NCI-H1105 (cell line): Measurements from ENCODE around the gene ARHGAP45.

Experiments
- DNase-seq: peaks from one replicate; lab custom pipeline; 2025; lab: John Stamatoyannopoulos, UW

ARHGAP45 gene

GRCh38 chr19:1054102-1055027, 12.6 kb upstream of the ARHGAP45 start:
- DNase-seq, result no peak

- DNase-seq, result no peak
Observed at GRCh38 chr19:1055028-1055425, 11.9 kb upstream of the ARHGAP45 start.

DNA sequence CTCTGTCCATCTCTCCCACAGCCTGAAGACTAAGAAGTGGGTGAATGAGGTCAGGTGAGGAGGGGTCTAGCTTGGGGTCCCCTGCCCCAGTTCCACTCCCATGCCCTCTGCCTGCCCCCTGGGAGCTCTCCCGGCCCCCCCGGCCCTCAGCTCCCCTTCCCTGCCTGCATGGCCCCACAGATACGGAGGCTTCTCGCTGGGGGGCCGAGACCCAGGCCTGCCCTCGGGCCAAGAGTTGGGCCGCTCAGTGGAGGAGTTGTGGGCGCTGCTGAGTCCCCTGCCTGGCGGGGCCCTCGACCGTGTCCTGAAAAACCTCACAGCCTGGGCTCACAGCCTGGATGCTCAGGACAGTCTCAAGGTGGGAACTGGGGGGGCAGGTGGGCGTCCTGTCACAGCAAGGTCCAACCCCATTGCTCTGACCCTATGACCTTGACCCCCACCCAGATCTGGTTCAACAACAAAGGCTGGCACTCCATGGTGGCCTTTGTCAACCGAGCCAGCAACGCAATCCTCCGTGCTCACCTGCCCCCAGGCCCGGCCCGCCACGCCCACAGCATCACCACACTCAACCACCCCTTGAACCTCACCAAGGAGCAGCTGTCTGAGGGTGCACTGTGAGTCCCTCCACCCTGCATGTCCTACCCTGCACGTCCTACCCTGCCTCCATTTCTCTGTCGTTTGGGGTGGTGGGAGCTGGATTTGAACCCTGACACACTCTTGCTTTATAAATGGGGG, 10.9 kb upstream of the ARHGAP45 start:
- DNase-seq, result no peak

GRCh38 chr19:1057176-1057855, 9.7 kb upstream of the ARHGAP45 start:
- DNase-seq, result no peak

DNA sequence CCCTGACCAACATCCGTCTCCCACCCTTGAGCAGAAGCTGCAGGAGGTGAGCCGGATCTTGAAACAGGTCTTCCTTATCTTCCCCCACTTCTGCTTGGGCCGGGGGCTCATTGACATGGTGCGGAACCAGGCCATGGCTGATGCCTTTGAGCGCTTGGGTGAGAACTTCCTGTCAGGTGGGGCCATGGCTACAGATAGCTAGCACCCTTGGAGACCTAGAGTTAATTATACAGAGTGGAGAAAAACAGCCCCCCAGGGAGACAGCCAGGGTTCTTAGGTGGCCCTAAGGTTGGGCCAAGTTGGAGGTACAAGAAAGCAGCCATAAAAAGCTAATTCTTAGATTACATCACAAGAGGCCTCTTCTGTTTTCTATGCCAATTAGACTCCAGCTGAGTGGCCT, 8.9 kb upstream of the ARHGAP45 start:
- DNase-seq, result no peak

DNA sequence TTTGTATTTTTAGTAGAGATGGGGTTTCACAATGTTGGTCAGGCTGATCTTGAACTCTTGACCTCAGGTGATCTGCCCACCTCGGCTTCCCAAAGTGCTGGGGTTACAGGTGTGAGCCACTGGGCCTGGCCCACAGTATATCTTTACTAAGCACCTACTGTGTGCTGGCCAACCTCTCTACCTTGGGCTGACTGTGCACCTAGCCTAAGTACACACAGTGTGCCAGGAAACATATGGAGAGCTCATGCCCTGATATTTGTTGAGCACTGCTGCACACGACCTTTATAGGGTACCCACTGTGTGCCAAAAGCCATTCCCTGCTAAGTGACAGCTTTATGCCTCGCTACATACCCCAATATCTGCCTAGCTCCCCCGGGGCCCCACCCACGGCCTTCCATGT, 6.3 kb upstream of the ARHGAP45 start:
- no peak for DNase-seq

GRCh38 chr19:1061987-1062386, 5.0 kb upstream of the ARHGAP45 start:
- DNase-seq, result no peak

GRCh38 chr19:1062387-1063029, 4.5 kb upstream of the ARHGAP45 start:
- DNase-seq, result no peak

DNA sequence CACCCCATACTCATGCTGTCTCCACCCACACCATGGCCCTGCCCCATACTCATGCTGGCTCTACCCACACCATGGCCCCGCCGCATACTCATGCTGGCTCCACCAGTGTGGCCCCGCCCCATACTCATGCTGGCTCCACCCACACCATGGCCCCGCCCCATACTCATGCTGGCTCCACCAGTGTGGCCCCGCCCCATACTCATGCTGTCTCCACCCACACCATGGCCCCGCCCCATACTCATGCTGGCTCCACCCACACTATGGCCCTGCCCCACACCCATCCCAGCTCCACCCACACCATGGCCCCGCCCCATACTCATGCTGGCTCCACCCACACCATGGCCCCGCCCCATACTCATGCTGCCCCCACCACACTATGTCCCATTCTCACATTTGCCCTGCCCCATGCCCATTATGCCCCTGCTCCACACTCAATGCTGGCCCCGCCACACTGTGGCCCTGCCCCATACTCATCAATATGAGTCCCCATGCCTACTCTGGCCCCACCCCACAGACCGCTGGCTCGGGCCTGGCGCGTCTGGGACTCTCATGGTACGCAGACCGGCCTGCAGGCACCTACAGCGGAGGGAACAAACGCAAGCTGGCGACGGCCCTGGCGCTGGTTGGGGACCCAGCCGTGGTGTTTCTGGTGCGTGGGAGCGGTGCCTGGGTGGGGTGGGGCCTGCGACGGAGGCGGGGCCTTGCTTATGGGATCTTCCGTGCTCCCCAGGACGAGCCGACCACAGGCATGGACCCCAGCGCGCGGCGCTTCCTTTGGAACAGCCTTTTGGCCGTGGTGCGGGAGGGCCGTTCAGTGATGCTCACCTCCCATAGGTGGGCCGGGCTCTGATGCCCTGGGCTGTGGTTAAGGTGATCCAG, 3.7 kb upstream of the ARHGAP45 start:
- DNase-seq, result no peak

DNA sequence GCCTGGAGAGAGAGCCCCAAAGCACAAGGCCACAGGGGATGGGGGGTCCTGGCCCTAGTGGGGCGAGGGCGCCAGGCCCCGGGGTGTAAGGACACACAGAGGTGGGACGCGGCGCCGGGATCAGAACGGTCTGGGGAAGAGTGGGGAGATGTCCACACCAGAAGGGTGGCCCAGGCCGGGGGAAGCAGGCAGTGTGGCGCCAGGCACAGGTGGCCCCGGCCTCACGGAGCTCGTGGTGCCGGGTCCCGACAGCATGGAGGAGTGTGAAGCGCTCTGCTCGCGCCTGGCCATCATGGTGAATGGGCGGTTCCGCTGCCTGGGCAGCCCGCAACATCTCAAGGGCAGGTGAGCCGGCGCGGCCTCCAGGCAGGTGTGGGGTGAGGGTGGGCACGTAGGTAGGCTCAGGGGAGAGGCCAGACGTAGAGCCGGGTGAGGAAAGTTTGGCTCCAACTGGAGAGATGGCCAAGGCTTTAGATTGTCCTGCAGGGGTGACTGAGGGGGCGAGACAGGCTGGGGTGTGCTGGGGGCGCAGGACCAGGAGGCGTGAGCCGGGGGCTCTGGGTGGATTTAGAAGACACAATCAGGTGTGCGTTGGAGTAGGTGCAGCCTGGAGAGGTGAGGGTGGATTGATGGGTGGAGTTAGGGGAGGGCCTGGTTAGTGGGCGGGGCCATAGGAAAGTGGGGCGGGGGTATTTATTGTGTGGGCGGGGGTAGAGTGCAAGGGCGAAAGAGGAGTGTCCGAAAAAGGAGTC, 2.9 kb upstream of the ARHGAP45 start:
- peak; percentile 39 for DNase-seq

DNA sequence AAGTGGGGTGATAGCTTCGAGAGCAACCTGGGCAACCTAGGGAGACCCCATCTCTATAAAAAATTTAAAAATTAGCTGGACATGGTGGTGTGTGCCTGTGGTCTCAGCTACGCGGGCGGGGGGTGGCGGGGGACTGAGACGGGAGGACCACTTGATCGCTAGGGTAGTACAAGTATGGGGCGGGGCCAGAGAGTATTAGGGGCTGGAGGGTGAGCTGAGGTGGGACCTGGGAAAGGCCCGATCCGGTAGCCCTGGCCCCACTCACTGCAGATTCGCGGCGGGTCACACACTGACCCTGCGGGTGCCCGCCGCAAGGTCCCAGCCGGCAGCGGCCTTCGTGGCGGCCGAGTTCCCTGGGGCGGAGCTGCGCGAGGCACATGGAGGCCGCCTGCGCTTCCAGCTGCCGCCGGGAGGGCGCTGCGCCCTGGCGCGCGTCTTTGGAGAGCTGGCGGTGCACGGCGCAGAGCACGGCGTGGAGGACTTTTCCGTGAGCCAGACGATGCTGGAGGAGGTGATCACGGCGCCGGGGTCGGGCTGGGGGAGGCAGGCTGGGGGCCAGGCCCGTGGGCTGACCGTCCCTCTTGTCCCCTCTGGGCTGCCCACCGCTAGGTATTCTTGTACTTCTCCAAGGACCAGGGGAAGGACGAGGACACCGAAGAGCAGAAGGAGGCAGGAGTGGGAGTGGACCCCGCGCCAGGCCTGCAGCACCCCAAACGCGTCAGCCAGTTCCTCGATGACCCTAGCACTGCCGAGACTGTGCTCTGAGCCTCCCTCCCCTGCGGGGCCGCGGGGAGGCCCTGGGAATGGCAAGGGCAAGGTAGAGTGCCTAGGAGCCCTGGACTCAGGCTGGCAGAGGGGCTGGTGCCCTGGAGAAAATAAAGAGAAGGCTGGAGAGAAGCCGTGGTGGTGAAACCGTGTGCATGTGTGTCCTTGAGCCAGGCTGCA, 2.0 kb upstream of the ARHGAP45 start:
- DNase-seq, result peak; percentile 42

DNA sequence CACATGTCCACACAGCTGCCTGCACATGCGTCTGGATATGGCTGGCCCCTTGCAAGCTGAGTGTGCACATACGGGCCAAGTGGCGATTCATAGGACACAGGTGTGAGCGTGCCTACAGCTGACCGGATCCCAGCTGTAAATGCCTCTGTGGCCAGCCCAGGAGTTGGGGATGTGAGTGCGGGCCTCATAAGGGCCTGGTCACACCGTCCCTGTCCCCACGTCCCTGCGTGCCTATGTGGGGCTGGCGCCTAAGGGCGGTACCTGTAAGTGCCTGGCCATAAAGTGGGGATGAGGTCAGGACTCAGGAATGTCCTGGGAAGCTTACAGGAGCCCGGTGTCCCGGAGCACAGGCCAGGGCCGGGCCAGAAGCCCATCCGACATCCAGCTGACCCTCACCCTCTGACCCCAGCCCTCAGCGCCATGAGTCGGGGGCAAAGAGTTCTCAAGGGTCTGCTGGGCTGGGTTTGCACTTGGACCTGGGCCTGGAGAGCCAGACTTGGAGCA, 1.3 kb upstream of the ARHGAP45 start:
- DNase-seq, result no peak

DNA sequence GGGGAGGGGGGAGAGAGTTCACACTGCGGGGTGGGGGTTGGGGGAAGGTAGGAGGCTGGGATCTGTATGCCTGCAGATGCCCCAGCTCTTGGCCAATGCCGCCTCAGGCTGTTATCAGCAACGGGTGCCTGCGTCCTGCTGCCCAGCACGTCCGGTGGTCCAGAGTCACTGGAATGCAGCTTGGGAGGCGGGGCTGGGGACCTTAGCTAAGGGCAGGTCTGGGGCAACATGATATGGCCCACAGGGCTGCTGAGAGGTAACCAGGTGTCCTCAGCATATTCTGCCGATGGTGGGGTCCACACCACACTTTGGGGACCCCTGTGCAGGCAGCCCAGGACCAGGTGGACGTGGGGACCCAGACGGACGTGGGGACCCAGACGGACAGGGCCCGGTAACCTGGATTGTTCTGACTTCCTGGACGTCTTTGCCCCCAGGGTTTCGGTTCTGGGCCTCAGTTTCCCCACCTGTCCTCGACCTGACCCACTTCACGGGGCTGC, 668 bp upstream of the ARHGAP45 start:
- DNase-seq, result no peak

DNA sequence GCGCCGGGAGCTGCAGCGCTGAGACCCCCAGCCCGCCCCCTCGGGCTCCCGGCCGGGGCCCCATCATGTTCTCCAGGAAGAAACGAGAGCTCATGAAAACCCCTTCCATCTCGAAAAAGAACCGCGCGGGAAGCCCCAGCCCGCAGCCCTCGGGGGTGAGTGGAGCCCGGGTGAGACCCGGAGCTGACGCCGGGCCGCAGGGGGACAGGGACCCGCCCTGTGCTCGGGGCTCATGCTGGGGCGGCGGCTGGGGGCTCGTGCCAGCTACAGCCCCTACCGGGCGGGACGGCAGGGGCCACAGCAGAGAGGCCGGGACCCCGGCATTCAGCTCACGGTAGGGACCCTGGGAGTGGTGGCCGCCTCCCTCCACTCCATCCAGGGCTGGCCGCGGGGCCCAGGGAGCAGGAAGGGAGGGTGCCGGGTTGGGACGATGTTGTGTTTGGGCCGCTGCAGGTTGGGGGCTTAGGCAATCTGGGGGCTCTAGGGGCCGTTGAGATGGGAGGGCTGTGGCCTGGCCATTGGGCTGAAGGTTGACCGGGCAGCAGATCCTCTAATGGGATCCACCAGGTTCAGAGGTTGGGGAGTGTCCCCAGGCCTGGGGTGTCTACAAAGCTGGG, 482 bp downstream of the ARHGAP45 start:
- no peak for DNase-seq

DNA sequence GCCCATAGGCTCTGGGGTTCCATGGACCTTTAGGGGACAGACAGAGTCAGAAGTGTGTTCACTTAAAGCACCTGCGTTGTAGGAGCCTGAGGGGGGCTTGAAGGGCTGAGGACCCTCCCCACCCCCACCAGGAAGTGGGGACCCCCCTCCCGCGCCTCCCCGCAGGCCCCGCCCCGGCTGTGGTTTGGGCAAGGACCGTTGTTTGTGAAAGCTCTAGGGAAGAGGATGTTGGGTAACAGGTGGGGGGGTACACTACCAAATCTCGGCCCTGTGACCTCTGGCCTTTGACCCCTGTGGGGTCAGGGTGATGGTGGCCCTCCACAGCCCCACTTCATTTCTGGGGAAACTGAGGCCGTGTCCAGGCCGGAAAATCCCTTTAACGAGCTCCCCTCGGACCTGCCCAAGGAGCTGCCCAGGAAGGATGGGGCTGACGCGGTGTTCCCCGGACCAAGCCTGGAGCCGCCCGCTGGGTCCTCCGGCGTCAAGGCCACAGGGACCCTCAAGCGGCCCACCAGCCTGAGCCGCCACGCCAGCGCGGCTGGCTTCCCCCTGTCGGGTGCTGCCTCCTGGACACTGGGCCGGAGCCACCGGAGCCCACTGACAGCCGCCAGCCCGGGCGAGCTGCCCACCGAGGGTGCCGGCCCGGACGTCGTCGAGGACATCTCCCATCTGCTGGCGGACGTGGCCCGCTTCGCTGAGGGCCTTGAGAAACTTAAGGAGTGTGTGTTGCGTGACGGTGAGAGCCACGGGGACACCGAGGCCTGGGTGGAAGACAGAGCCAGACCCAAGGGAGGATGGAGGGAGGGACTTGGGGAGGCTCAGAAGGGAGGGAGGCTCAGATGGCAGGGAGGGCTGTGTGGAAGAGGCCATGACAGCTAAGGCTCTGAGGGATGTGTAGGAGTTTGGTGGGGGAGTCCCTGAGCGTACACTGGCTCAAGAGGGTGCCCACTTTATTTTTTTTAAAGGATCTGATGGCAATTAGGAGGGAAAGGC, 1.3 kb downstream of the ARHGAP45 start:
- DNase-seq, result no peak

DNA sequence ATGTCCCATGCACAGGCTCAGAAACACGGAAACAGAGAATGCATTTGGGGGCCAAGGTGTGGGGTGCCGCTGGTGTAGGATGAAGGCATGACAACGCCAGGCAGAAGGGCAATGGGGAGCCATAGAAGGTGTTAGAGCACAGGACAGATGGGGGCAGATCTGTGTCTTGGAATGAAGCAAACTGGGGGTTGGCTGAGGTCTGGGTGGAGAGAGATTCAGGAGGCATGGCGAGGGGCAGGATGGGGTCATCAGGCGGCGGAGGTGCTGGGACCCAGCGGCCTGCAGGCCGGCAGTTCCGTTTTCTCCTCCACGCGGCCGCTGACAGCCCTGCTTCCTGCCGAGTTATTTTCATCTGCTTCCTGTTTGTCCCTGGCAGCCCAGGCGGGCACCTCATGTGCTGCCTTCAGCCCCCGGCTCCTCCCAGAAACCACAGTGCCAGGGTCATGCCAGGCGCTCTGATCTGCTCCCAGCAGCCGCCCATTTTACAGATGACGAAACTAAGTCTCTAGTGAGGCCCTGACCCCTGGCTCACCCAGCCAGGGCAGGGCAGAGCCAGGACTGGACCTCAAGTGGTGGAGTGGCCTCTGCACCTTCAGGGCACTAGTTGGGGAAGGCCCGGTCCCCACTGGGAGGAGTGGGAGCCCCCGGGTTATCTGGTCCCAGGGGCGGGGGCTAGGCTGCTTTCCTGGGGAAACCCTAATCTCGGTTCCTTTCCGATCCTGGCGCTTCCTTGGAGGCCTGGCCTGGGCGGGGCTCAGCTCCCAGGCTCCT, 2.2 kb downstream of the ARHGAP45 start:
- no peak for DNase-seq

DNA sequence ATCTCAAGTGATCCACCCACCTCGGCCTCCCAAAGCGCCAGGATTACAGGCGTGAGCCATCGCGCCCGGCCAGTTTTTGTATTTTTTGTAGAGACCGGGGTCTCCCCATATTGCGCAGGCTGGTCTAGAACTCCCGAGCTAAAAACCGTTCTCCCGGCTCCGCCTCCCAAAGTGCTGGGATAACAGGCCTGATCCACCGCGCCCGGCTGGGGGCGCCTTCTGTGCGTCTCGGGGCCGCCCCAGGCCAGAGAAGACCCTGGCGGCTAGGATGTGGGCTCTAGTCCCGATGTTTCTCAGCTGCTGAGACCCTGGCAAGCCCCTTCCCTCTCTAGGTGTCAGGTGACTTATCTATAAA, 3.6 kb downstream of the ARHGAP45 start:
- no peak for DNase-seq
